IPS-15b (cell line): ENCODE measurements around the gene KANSL3.
A peak's percentile ranks its signal among the peaks of the same experiment; 100 is the strongest.

Source experiments
- H3K27me3 ChIP-seq: one replicate; pipeline ENCODE4 v1.6.1; 2013; ENCODE audit warnings: low read length; ENCODE audit not compliant: control insufficient read depth, insufficient read depth
- H3K36me3 ChIP-seq: one replicate; pipeline ENCODE4 v1.6.1; 2013; ENCODE audit warnings: low read length; ENCODE audit not compliant: control insufficient read depth, insufficient read depth
- H3K4me1 ChIP-seq: one replicate; pipeline ENCODE4 v1.6.1; 2013; ENCODE audit warnings: mild to moderate bottlenecking, low read length; ENCODE audit not compliant: control insufficient read depth, insufficient read depth
- H3K4me3 ChIP-seq: one replicate; pipeline ENCODE4 v1.5.1; 2013; ENCODE audit warnings: low read depth, low read length
- H3K9ac ChIP-seq: one replicate; pipeline ENCODE4 v1.6.1; 2013; ENCODE audit warnings: low read depth, mild to moderate bottlenecking, low read length
- H3K9me3 ChIP-seq: one replicate; pipeline ENCODE4 v1.6.1; 2013; ENCODE audit warnings: mild to moderate bottlenecking, low read length; ENCODE audit not compliant: control insufficient read depth, insufficient read depth

KANSL3 gene

DNA sequence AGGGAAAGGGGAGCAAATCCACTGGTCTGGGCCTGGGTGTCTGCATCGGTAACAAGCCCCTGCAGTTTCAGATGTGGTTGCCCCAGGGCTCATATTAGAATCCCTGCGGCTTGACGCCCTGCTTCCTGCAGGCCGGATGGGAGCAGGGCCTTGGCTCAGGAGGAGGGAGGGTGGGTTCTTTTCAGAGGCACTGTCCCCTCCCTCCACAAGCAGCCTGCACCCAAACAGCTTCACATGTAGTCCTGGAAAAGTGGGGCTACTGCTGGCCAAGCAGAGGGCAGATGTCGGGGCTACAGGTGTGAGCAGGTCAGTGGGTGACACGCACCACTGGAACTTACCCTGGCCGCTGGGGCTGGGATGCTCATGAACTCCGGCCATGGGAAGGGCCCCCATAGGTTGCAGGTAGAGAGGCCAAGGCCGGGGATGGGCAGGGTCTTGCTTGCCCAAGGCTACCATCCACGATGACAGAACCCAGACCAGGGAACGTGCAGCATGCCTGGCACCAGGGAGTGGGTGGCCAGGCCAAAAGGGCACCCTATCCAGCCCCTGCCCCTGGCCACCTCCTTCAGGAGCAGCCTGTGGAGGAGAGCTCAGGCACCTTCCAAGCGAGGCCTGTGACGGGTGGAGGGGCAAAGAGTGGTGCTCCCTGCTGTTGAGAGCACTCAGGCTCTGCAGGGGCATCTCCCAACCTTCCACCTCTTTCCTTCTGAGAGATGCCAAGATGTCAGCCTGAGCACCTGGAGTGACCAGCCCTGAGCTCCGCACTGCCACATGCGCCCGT lies 84.7 kb downstream of the KANSL3 start:
- H3K4me3 ChIP-seq, result no peak overlapping the region

DNA sequence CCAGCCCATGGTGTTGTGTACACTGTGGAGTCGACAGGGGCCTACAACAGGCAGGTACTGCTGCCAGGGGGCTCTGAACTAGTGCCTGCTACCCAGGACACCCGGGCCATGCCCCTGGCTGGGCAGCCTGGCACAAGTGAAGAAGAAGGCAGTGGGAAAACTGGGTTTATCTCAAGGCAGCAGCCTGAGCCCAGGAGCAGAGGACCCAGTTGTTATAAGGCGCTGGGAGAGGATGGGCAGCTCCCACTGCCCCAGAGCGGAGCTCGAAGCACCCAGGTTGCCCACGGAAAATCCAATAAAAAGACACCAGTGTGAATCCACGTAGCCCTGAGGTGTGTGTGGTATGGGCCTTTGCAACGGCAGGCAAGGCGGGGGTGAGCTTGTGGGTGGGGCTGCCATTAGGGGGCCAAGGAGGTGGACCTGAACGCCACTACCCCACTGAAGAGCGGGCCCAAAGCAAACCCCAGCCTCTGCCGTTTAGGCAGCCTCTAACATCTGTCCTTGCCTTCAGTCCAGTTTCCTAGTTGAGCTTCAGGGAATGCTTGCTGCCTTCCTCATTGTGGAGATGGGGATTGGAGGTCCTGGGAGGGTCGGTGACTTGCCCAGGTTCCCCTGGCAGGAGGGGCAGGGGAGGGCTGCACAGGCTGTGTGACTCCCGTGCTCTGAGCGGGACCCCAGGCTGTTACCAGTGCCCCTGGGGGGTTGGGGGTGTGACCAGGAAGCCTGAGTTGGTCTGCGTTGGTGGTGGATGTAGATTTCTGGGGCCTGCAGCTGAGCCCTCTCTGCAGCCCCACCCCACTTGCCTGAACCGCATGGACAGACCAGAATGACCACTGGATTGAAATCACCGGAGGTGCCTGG lies 85.6 kb downstream of the KANSL3 start:
- Histone ChIP-seq H3K36me3 (no peaks in the 10 kb centered on the region), H3K9me3 (no peaks in the 10 kb centered on the region), H3K27me3 (no peaks in the 10 kb centered on the region), H3K4me1 (peaks cover 7% of the 10 kb centered on the region), H3K4me3 (no peak overlapping the region), H3K9ac (no peak overlapping the region)

More for the DNA sequence above, 84.7 kb downstream of the KANSL3 start:
- Histone ChIP-seq H3K4me1 (peaks cover 2% of the 10 kb centered on the region), H3K36me3 (no peaks in the 10 kb centered on the region), H3K9me3 (no peaks in the 10 kb centered on the region), H3K27me3 (no peaks in the 10 kb centered on the region), H3K9ac (no peak overlapping the region)

- Histone ChIP-seq H3K27me3 (no peaks in the 10 kb centered on the region), H3K9me3 (no peaks in the 10 kb centered on the region), H3K4me1 (peaks cover 12% of the 10 kb centered on the region), H3K9ac (no peak overlapping the region), H3K36me3 (no peaks in the 10 kb centered on the region), H3K4me3 (no peak overlapping the region)
Measured at GRCh38 chr2:96551605-96552314, 86.4 kb downstream of the KANSL3 start.

DNA sequence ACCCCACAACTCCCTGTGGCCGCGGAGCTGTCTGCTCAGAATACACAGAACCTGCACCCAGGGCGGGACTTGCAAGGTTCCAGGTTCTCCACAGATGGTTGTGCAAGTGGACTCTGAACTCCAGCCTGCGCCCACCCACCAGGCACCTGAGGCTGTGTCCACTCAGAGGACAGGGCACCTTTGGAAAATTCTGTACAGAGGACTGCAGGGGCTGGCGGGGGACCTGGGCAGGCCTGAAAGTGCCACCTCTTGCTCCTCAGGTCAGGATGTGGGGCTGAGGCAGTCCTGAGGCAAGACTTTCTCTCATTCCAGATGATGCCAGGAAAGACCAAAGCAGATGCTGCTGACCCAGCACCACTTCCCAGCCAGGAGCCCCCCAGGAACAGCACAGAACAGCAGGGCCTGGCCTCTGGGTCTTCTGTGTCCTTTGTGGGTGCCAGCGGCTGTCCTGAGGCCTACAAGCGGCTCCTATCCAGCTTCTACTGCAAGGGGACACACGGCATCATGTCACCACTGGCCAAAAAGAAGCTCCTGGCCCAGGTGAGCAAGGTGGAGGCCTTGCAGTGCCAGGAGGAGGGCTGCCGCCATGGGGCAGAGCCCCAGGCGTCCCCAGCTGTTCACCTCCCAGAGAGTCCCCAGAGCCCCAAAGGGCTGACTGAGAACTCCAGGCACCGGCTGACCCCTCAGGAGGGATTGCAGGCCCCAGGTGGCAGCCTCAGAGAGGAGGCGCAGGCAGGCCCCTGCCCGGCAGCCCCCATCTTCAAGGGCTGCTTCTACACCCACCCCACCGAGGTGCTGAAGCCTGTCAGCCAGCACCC lies 87.1 kb downstream of the KANSL3 start:
- no peak overlapping the region for H3K9ac ChIP-seq
- no peaks in the 10 kb centered on the region for H3K27me3 ChIP-seq
- no peaks in the 10 kb centered on the region for H3K36me3 ChIP-seq
- H3K9me3 ChIP-seq, result no peaks in the 10 kb centered on the region
- H3K4me3 ChIP-seq, result no peak overlapping the region
- peaks cover 15% of the 10 kb centered on the region for H3K4me1 ChIP-seq

- Histone ChIP-seq H3K4me3 (no peak overlapping the region), H3K9me3 (no peaks in the 10 kb centered on the region), H3K4me1 (peaks cover 15% of the 10 kb centered on the region), H3K36me3 (no peaks in the 10 kb centered on the region), H3K27me3 (no peaks in the 10 kb centered on the region), H3K9ac (no peak overlapping the region)
Measured at GRCh38 chr2:96549967-96550786, 87.9 kb downstream of the KANSL3 start.

DNA sequence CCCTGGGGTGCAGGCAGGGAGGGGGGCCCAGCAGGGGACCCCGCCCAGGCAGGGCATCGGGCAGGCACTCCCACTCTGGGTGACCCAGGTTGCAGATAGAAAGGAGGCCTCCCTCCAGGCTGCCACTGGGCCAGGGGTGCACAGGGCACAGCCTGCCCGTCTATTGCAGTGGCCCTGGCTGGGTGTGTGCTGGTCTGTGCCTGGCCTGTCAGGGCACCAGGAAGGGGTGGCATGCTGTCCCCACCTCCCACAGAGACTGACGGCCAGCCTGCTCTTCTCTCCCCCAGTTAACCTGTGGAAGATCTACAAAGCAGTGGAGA lies 88.7 kb downstream of the KANSL3 start:
- H3K4me3 ChIP-seq, result no peak overlapping the region
- H3K9ac ChIP-seq, result no peak overlapping the region
- H3K4me1 ChIP-seq, result peaks cover 13% of the 10 kb centered on the region
- H3K36me3 ChIP-seq, result no peaks in the 10 kb centered on the region
- no peaks in the 10 kb centered on the region for H3K9me3 ChIP-seq
- peaks cover 4% of the 10 kb centered on the region for H3K27me3 ChIP-seq

- Histone ChIP-seq H3K9me3 (no peaks in the 10 kb centered on the region), H3K4me1 (peaks cover 13% of the 10 kb centered on the region), H3K36me3 (no peaks in the 10 kb centered on the region), H3K27me3 (peaks cover 8% of the 10 kb centered on the region), H3K9ac (no peak overlapping the region), H3K4me3 (no peak overlapping the region)
Measured at GRCh38 chr2:96548558-96549465, 89.3 kb downstream of the KANSL3 start.

DNA sequence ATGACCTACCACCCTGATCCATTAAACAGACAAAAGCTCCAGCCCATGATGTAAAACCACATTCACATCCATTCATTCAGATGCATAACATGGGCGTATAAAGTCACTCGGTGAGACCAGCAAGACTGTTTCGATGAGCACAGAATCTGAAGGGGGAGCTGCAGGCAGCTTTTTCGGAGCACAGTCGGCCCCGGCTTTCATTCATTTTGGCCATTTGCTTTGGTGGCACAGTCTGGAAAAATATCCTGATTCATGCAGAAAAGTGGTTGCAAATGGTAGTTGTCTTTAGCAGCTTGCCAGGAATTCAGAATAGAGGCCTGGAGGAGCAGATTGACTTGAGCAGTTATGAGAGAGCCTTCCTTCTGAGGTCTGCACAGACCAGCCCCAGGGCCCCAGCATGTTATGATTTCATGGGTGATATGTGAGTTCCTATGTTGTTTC lies 90.4 kb downstream of the KANSL3 start:
- H3K36me3 ChIP-seq, result no peaks in the 10 kb centered on the region

GRCh38 chr2:96547203-96547641 lies 90.9 kb downstream of the KANSL3 start:
- Histone ChIP-seq H3K27me3 (peaks cover 17% of the 10 kb centered on the region), H3K36me3 (no peaks in the 10 kb centered on the region), H3K4me3 (peak overlapping the region; percentile 45), H3K4me1 (peaks cover 13% of the 10 kb centered on the region), H3K9me3 (no peaks in the 10 kb centered on the region), H3K9ac (no peak overlapping the region)

More for the DNA sequence above, 90.4 kb downstream of the KANSL3 start:
- peaks cover 15% of the 10 kb centered on the region for H3K27me3 ChIP-seq
- H3K9me3 ChIP-seq, result no peaks in the 10 kb centered on the region
- H3K4me1 ChIP-seq, result peaks cover 13% of the 10 kb centered on the region
- peak overlapping the region; percentile 45 for H3K4me3 ChIP-seq
- no peak overlapping the region for H3K9ac ChIP-seq

- H3K36me3 ChIP-seq, result no peaks in the 10 kb centered on the region
- no peaks in the 10 kb centered on the region for H3K9me3 ChIP-seq
- no peak overlapping the region for H3K4me3 ChIP-seq
- peaks cover 13% of the 10 kb centered on the region for H3K4me1 ChIP-seq
- no peak overlapping the region for H3K9ac ChIP-seq
- peaks cover 18% of the 10 kb centered on the region for H3K27me3 ChIP-seq
Measured at GRCh38 chr2:96546797-96547196, 91.3 kb downstream of the KANSL3 start.
